Adrenal gland (tissue), 12 donors: ENCODE results near the gene TNNT2. TPM values are rescaled to one million over a fixed set of nuclear protein-coding genes. Genes with fewer than 3 reads are reported as not detected.

ENCODE experiments used
- DNase-seq, 7 donors: peaks; one replicate each; pipeline ENCODE4 v3.0.0-alpha.2; 2019 to 2020
- H3K27ac ChIP-seq, 5 donors: fragments of 200-600 bp; sonication (generic) in 4 of 5; 1 replicate in 3 of 5; 2 replicates in 2 of 5; pipeline versions ENCODE4 v1.5.1 to v1.8.0; 2016 to 2020; ENCODE audit warnings: mild to moderate bottlenecking in 1 of 5
- H3K27me3 ChIP-seq: fragments of 200-600 bp; 2 replicates; pipeline ENCODE4 v1.8.0; 2021
- H3K36me3 ChIP-seq, 2 donors: fragments of 200-600 bp; replicated peaks in 1 of 2; 1 replicate in 1 of 2; 2 replicates in 1 of 2; pipeline versions ENCODE4 v1.5.1 to v1.8.0; 2018 to 2022
- H3K4me1 ChIP-seq, 2 donors: fragments of 200-600 bp; replicated peaks in 1 of 2; 1 replicate in 1 of 2; 2 replicates in 1 of 2; pipeline versions ENCODE4 v1.5.1 to v1.8.0; 2018 to 2021
- H3K4me3 ChIP-seq, 4 donors: fragments of 200-600 bp; sonication (generic) in 3 of 4; one replicate each; pipeline ENCODE4 v1.5.1; 2016 to 2018
- H3K9me3 ChIP-seq, 3 donors: fragments of 200-600 bp; sonication (generic) in 1 of 3; replicated peaks in 1 of 3; 1 replicate in 2 of 3; 2 replicates in 1 of 3; pipeline versions ENCODE4 v1.5.1 to v1.8.0; 2016 to 2021
- POLR2A ChIP-seq, 2 donors: fragments of 450-650 bp; IDR thresholded peaks; one replicate each; pipeline ENCODE4 v1.6.1; 2017; ENCODE audit warnings: antibody characterized with exemption in 2 of 2, mild to moderate bottlenecking in 2 of 2, moderate library complexity in 1 of 2
- WGBS, 4 donors: extraction: QIAGEN DNeasy Blood & Tissue Kit in 2 of 4; methylation state at CpG; one replicate each; pipeline versions ENCODE4 v1.1.5 to v1.1.7; 2013 to 2017; 5-methylcytosine and 5-hydroxymethylcytosine counted together
- intact Hi-C, 2 donors: fragments of 100-400 bp; cut with DNase I; formaldehyde crosslinking; loops; one replicate each; pipeline versions ENCODE4 v1.14.1 to v1.15.0; 2022 to 2023
- polyA plus RNA-seq, 3 donors: library from polyadenylated mRNA; stranded (reverse); fragments of 200-250 nt in 2 of 3; fragments of 350-450 nt in 1 of 3; fragmentation: Illumina TruSeq in 1 of 3; extraction: RNeasy Lipid Tissue Mini Kit (QIAGEN cat#74804) in 1 of 3; gene quantifications; one replicate each; pipeline ENCODE4 v1.2.3, GENCODE V29; 2013 to 2014
- total RNA-seq, 9 donors: library from RNA; depleted of rRNA in 4 of 9; stranded (reverse); fragments of >200 nt in 4 of 9; fragments of 120-200 nt in 1 of 9; fragmentation: NEBNext Ultra II Directional in 1 of 9; extraction: Animal tissue kit (Norgen Biotek cat#: 25700) in 1 of 9; gene quantifications; one replicate each; pipeline versions ENCODE4 v1.1.0 to v1.2.4, GENCODE V29; 2013 to 2023
- TF ChIP-seq, protein P1 (sequence below), 6 experiments: fragments of 450-650 bp in 4 of 6; fragments of 200-600 bp in 2 of 6; sonication (generic) in 1 of 6; IDR thresholded peaks; 1 replicate in 5 of 6; 2 replicates in 1 of 6; pipeline versions ENCODE4 v1.5.1 to v1.8.0; 2016 to 2021; ENCODE audit warnings: antibody characterized with exemption in 6 of 6, mild to moderate bottlenecking in 2 of 6, moderate library complexity in 1 of 6
- donor health status: healthy with polysubstance abuse.
- donor health status: Bipolar disorder and iron deficiency.
- donor health status: DM: yes; HTN: yes; CAD: no.
- donor health status: DM: no; HTN: no; CAD: no.
- donor health status: DM: no; HTN: no; CAD: no.
- donor health status: DM: yes; HTN: yes; CAD: no.

TNNT2 gene
- total and polyA plus RNA-seq, 12 donors = 0.39 to 37.3 (median 3.8) TPM; not detected in 2

DNA sequence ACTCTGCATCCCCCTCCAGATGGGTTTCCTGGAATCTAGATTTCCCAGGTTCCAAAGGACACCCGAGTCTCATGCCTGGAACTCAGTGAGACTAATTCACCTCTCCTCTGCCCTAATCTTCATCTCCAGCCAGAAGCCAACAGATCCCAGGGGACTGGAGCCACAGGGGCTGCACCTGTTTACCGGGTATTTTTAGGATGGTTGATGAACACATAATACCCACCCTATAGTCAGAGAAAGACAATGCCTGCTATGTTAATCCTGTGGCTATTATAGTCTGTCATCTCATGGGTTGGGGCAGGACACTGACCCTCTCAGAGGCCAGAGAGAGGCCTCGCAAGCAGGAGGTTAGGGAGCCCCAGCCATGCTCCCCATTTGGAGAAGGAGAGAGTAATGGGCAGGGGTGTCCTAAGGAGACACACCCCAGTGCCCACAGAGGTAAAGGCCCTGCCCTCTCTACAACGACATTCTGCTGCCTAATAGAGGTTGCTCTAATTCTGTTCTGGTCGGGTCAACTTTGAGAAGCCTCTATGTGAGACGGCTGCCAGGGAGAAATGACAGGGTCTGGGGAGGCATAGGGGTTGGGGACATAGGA, 45.1 kb upstream of the TNNT2 start:
- Histone ChIP-seq H3K9me3 (no peaks in the 10 kb centered on the region), H3K4me3 (no peak overlapping the region), H3K27ac (no peak overlapping the region), H3K36me3 (no peaks in the 10 kb centered on the region), H3K4me1 (no peaks in the 10 kb centered on the region), H3K27me3 (no peaks in the 10 kb centered on the region)
- TF ChIP-seq, protein P1, sequence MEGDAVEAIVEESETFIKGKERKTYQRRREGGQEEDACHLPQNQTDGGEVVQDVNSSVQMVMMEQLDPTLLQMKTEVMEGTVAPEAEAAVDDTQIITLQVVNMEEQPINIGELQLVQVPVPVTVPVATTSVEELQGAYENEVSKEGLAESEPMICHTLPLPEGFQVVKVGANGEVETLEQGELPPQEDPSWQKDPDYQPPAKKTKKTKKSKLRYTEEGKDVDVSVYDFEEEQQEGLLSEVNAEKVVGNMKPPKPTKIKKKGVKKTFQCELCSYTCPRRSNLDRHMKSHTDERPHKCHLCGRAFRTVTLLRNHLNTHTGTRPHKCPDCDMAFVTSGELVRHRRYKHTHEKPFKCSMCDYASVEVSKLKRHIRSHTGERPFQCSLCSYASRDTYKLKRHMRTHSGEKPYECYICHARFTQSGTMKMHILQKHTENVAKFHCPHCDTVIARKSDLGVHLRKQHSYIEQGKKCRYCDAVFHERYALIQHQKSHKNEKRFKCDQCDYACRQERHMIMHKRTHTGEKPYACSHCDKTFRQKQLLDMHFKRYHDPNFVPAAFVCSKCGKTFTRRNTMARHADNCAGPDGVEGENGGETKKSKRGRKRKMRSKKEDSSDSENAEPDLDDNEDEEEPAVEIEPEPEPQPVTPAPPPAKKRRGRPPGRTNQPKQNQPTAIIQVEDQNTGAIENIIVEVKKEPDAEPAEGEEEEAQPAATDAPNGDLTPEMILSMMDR (IDR thresholded peaks at IDR 0.05) = no peak
- TF ChIP-seq POLR2A (IDR thresholded peaks at IDR 0.05) = no peak
- intact Hi-C loops = no loop called here
- WGBS, 4 donors = 71 to 90% (median 84%) methylated on average over 6 of the region's 6 CpGs
- no peak for DNase-seq

DNA sequence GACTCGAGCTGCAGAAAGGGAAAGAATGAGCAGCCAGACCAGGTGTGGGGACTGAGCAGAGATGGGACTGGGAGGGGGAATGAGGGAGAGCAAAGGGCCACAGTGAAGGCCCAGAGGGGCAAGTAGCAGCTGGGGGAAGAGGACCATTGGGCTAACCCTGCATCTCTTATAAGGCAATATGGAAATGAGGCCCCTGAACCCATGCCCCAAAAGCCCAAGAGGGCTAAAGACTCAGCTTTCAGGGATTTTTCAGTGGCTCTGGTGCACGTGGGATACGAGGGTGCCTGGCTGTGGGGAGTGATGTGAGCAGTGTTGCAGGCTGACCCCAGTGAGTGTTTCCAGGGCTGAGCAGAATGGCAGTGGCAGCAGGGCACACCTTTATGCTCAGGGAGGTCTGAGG, 44.5 kb upstream of the TNNT2 start:
- Histone ChIP-seq H3K27me3 (no peaks in the 10 kb centered on the region), H3K9me3 (no peaks in the 10 kb centered on the region), H3K36me3 (no peaks in the 10 kb centered on the region), H3K4me1 (no peaks in the 10 kb centered on the region), H3K4me3 (no peak overlapping the region), H3K27ac (no peak overlapping the region)
- DNase-seq = no peak
- TF ChIP-seq, protein P1 (IDR thresholded peaks at IDR 0.05) = no peak
- TF ChIP-seq POLR2A (IDR thresholded peaks at IDR 0.05) = no peak
- intact Hi-C loops = no loop called here
- 60 to 81% (median 69%) methylated on average over 3 of the region's 3 CpGs for WGBS, 4 donors

- Histone ChIP-seq H3K9me3 (no peaks in the 10 kb centered on the region), H3K4me3 (no peak overlapping the region), H3K4me1 (no peaks in the 10 kb centered on the region), H3K36me3 (no peaks in the 10 kb centered on the region), H3K27me3 (no peaks in the 10 kb centered on the region), H3K27ac (no peak overlapping the region)
- DNase-seq = no peak
- intact Hi-C loops = no loop called here
- TF ChIP-seq, protein P1 (IDR thresholded peaks at IDR 0.05) = no peak
- no peak for TF ChIP-seq POLR2A (IDR thresholded peaks at IDR 0.05)
- 81 to 95% (median 87%) methylated on average over 8 of the region's 8 CpGs for WGBS, 4 donors
Measured at GRCh38 chr1:201421041-201421440, 43.6 kb upstream of the TNNT2 start.

GRCh38 chr1:201420608-201421002, 43.1 kb upstream of the TNNT2 start:
- Histone ChIP-seq H3K4me3 (no peak overlapping the region), H3K9me3 (no peaks in the 10 kb centered on the region), H3K36me3 (no peaks in the 10 kb centered on the region), H3K4me1 (no peaks in the 10 kb centered on the region), H3K27ac (no peak overlapping the region), H3K27me3 (no peaks in the 10 kb centered on the region)
- intact Hi-C loops = no loop called here
- no peak for DNase-seq
- no peak for TF ChIP-seq POLR2A (IDR thresholded peaks at IDR 0.05)
- 50 to 74% (median 69%) methylated on average over 3 to 7 of the region's 7 CpGs for WGBS, 4 donors
